Caco-2 (cell line): ENCODE data around the gene TIGD1. TPM values are rescaled to one million over a fixed set of nuclear protein-coding genes. Genes with fewer than 3 reads are reported as not detected.

ENCODE experiments used
- BruUV-seq: library from RNA; stranded (reverse); fragments of 400-500 nt; replicated peaks from 2 replicates; lab custom pipeline; 2021; lab: Mats Ljungman, UMichigan
- CTCF ChIA-PET: fragments of 300-600 bp; sonication (Branson Sonifier 250); formaldehyde crosslinking; loops from one replicate; lab custom pipeline; 2022; ENCODE audit warnings: antibody characterized with exemption; lab: Charles Lee
- POLR2A ChIA-PET: fragments of 300-600 bp; sonication (Branson Sonifier 250); formaldehyde crosslinking; loops from one replicate; lab custom pipeline; 2022; ENCODE audit warnings: antibody characterized with exemption; lab: Charles Lee
- DNase-seq, 2 experiments: peaks; one replicate each; pipeline versions ENCODE4 v3.0.0 to v3.0.0-alpha.2; 2020 to 2022
- H3K27me3 ChIP-seq: replicated peaks from 2 replicates; pipeline ENCODE4 v1.6.0; 2011; ENCODE audit warnings: low read length; ENCODE audit not compliant: control insufficient read depth, insufficient read depth
- H3K36me3 ChIP-seq: 2 replicates; pipeline ENCODE4 v1.5.1; 2011; ENCODE audit warnings: low read length; ENCODE audit not compliant: control insufficient read depth, insufficient read depth
- H3K4me1 ChIP-seq: fragments of 250-450 bp; sonication (Bioruptor Pico); 2 replicates; pipeline ENCODE4 v1.5.1; 2020; ENCODE audit warnings: mild to moderate bottlenecking
- H3K4me3 ChIP-seq: 2 replicates; pipeline ENCODE4 v1.5.1; 2011; ENCODE audit warnings: low read depth, mild to moderate bottlenecking, control low read depth, low read length
- H3K9me3 ChIP-seq: fragments of 250-450 bp; sonication (Bioruptor Pico); 2 replicates; pipeline ENCODE4 v1.5.1; 2020; ENCODE audit warnings: mild to moderate bottlenecking, moderate library complexity
- H3K27ac Mint-ChIP-seq: one replicate; pipeline ENCODE4 v1.8.0; 2022; ENCODE audit warnings: mixed read lengths; ENCODE audit not compliant: unreplicated experiment
- H3K27me3 Mint-ChIP-seq: one replicate; pipeline ENCODE4 v1.8.0; 2022; ENCODE audit warnings: mixed read lengths; ENCODE audit not compliant: insufficient read depth, unreplicated experiment
- H3K36me3 Mint-ChIP-seq: one replicate; pipeline ENCODE4 v1.8.0; 2022; ENCODE audit warnings: mild to moderate bottlenecking, mixed read lengths; ENCODE audit not compliant: insufficient read depth, unreplicated experiment
- H3K4me1 Mint-ChIP-seq: one replicate; pipeline ENCODE4 v1.8.0; 2022; ENCODE audit warnings: low read depth, mixed read lengths; ENCODE audit not compliant: unreplicated experiment
- H3K4me3 Mint-ChIP-seq: one replicate; pipeline ENCODE4 v1.8.0; 2022; ENCODE audit warnings: mild to moderate bottlenecking, moderate library complexity, mixed read lengths; ENCODE audit not compliant: unreplicated experiment
- H3K9me3 Mint-ChIP-seq: one replicate; pipeline ENCODE4 v1.8.0; 2022; ENCODE audit warnings: mixed read lengths; ENCODE audit not compliant: unreplicated experiment
- intact Hi-C: fragments of 100-400 bp; cut with micrococcal nuclease; formaldehyde crosslinking; loops from one replicate; pipeline ENCODE4 v1.10.0; 2022; ENCODE audit not compliant: unreplicated experiment
- total RNA-seq: library from RNA; stranded (reverse); gene quantifications from 2 replicates; pipeline ENCODE4 v1.2.3, GENCODE V29; 2022
- TF ChIP-seq, protein P1 (sequence below), 2 experiments: fragments of 200-600 bp in 1 of 2; IDR thresholded peaks; 1 replicate in 1 of 2; 2 replicates in 1 of 2; pipeline versions ENCODE4 v1.5.1 to v1.8.0; 2011 to 2022; ENCODE audit warnings: antibody characterized with exemption in 1 of 2, control low read depth in 1 of 2, inconsistent platforms in 1 of 2, low read depth in 1 of 2, low read length in 1 of 2, mild to moderate bottlenecking in 1 of 2, moderate library complexity in 1 of 2; ENCODE audit not compliant: insufficient read depth in 1 of 2, severe bottlenecking in 1 of 2, unreplicated experiment in 1 of 2

The TIGD1 gene
- total RNA-seq, 1 experiment from 2014 or later, result 4.4 TPM

DNA sequence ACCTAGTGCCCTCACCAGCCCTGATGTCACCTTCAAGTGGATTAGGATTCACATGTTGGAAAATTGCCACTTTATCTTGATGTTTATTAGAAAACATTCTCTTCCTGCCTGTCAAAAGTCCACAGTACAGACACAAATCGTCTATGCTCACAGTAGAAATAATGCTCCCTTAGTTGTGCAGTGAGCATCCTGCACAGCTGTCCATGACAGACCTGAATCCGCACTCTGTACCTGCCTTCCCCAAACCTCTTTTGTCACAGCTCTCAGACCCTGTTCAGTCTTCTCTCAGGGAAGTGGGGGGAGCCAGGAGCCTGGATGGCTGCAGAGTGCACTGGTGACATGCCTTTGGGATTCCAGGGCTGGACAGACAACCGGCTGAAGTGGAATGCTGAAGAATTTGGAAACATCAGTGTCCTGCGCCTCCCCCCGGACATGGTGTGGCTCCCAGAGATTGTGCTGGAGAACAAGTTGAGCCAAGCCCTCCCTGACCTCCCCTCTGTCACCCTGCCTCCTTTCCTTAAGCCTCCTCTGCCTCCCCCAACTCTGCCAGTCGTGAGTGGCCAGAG is 22.4 kb downstream of the TIGD1 start:
- Histone ChIP-seq H3K36me3 (no peaks in the 10 kb centered on the region), H3K27me3 (no peaks in the 10 kb centered on the region), H3K4me3 (no peak overlapping the region), H3K4me1 (no peaks in the 10 kb centered on the region), H3K9me3 (no peaks in the 10 kb centered on the region)
- ChIA-PET POLR2A (no interaction called here), CTCF (no interaction called here)
- intact Hi-C loops, result no loop called here
- Mint-ChIP-seq H3K27ac (no peak overlapping the region), H3K4me1 (no peaks in the 10 kb centered on the region), H3K36me3 (peaks cover 6% of the 10 kb centered on the region), H3K27me3 (no peaks in the 10 kb centered on the region), H3K4me3 (no peak overlapping the region), H3K9me3 (no peaks in the 10 kb centered on the region)
- DNase-seq, result no peak
- TF ChIP-seq, protein P1, sequence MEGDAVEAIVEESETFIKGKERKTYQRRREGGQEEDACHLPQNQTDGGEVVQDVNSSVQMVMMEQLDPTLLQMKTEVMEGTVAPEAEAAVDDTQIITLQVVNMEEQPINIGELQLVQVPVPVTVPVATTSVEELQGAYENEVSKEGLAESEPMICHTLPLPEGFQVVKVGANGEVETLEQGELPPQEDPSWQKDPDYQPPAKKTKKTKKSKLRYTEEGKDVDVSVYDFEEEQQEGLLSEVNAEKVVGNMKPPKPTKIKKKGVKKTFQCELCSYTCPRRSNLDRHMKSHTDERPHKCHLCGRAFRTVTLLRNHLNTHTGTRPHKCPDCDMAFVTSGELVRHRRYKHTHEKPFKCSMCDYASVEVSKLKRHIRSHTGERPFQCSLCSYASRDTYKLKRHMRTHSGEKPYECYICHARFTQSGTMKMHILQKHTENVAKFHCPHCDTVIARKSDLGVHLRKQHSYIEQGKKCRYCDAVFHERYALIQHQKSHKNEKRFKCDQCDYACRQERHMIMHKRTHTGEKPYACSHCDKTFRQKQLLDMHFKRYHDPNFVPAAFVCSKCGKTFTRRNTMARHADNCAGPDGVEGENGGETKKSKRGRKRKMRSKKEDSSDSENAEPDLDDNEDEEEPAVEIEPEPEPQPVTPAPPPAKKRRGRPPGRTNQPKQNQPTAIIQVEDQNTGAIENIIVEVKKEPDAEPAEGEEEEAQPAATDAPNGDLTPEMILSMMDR (IDR thresholded peaks at IDR 0.05; ENCODE audit: insufficient read depth in 1 of 2, low read depth in 1 of 2, low read length in 1 of 2, severe bottlenecking in 1 of 2, unreplicated experiment in 1 of 2), result no peak
- no TSS peak for BruUV-seq

DNA sequence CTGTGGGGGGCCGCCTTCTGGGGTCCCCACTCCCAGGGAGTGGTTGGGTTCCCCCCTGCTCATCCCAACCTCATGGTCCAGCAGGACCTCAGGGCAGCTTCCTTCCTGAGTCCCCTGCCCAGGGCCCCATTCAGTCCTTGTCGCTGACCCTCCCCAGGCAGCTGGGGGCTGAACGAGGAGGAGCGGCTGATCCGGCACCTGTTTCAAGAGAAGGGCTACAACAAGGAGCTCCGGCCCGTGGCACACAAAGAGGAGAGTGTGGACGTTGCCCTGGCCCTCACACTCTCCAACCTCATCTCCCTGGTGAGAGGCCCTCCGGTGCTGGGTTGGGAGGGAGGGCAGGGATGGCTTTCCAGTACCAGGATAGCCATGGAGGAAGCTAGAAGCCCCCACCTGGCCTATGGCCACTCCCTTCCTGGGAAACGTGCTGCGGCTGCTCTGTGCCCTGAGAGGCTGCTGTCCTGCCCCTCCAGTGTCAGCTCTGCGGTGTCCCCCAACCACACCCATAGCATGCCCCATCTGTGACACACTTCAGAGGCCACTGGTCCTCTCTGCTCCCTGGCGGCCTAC is 23.9 kb downstream of the TIGD1 start:
- Histone ChIP-seq H3K4me1 (no peaks in the 10 kb centered on the region), H3K9me3 (no peaks in the 10 kb centered on the region), H3K4me3 (no peak overlapping the region), H3K36me3 (no peaks in the 10 kb centered on the region), H3K27me3 (no peaks in the 10 kb centered on the region)
- intact Hi-C loops, result no loop called here
- CTCF ChIA-PET, result no interaction called here
- no peaks in the 10 kb centered on the region for H3K4me1 Mint-ChIP-seq
- H3K9me3 Mint-ChIP-seq, result no peaks in the 10 kb centered on the region
- no TSS peak for BruUV-seq
- TF ChIP-seq, protein P1 (IDR thresholded peaks at IDR 0.05; ENCODE audit: insufficient read depth in 1 of 2, low read depth in 1 of 2, low read length in 1 of 2, severe bottlenecking in 1 of 2, unreplicated experiment in 1 of 2), result no peak
- peaks cover 6% of the 10 kb centered on the region for H3K36me3 Mint-ChIP-seq
- POLR2A ChIA-PET, result no interaction called here
- H3K27me3 Mint-ChIP-seq, result no peaks in the 10 kb centered on the region
- no peak overlapping the region for H3K4me3 Mint-ChIP-seq
- no peak for DNase-seq
- H3K27ac Mint-ChIP-seq, result no peak overlapping the region

DNA sequence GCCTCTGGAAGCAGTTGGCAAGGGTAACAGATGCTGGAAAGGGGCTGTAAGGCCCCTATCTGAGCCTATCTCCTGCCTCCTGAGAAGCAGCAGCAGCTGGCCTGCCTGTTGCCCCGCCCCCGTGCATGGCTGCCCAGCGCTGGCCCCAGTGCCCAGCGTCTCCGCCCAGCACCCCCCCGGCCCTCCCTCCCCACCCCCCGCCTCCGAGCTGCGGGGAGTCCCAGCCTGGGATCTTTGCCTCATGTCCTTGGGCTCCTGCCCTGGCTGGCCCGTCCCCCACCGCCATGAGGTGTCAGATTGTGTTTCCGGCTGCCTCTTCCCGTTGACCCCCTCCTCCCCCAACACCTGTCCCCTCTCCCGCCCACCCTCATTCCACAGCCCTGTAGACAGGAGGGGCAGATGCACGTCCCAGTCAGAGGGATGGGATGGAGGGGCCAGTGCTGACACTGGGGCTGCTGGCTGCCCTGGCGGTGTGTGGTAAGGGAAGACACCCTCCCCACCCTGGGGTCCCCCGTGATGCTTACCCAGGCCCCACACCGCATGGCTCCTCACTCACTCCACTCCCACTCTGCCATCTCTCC is 24.5 kb downstream of the TIGD1 start, which contains the start of gene CHRND:
TSS of gene CHRND (plus strand) at position 370 of the 581 bp plus-strand sequence. CDS start at position 426, 56 bp downstream.
- H3K27ac Mint-ChIP-seq, result no peak within 1 kb of the TSS
- no peak within 1 kb of the TSS for H3K4me3 ChIP-seq
- H3K27me3 ChIP-seq, result no peaks in the 10 kb centered on the region
- H3K36me3 Mint-ChIP-seq, result peaks cover 6% of the 10 kb centered on the region
- no peaks in the 10 kb centered on the region for H3K4me1 ChIP-seq
- H3K9me3 Mint-ChIP-seq, result no peaks in the 10 kb centered on the region
- no peak within 1 kb of the TSS for H3K4me3 Mint-ChIP-seq
- no peaks in the 10 kb centered on the region for H3K4me1 Mint-ChIP-seq
- CTCF ChIA-PET, result no interaction called here
- no peaks in the 10 kb centered on the region for H3K36me3 ChIP-seq
- intact Hi-C loops, result no loop called here
- POLR2A ChIA-PET, result no interaction called here
- H3K9me3 ChIP-seq, result no peaks in the 10 kb centered on the region
- TF ChIP-seq, protein P1 (IDR thresholded peaks at IDR 0.05; ENCODE audit: insufficient read depth in 1 of 2, low read depth in 1 of 2, low read length in 1 of 2, severe bottlenecking in 1 of 2, unreplicated experiment in 1 of 2), result no peak
- no peaks in the 10 kb centered on the region for H3K27me3 Mint-ChIP-seq
- no peak for DNase-seq
- BruUV-seq, result no TSS peak
